DND-41 (cell line): ENCODE data around the gene KAZN.

Experiments
- CTCF ChIP-seq: IDR thresholded peaks from 2 replicates; pipeline ENCODE4 v1.5.1; 2012; ENCODE audit warnings: borderline replicate concordance, low read length, moderate library complexity, mild to moderate bottlenecking; ENCODE audit not compliant: poor library complexity, severe bottlenecking; ENCODE audit errors: extremely low read depth
- EZH2 ChIP-seq: IDR thresholded peaks from 3 replicates; pipeline ENCODE4 v1.6.1; 2012; ENCODE audit warnings: borderline replicate concordance, low read depth, mild to moderate bottlenecking, moderate library complexity, low read length, inconsistent platforms; ENCODE audit not compliant: severe bottlenecking

GRCh38 chr1:15000030-15000429, 401.5 kb downstream of the KAZN start:
- TF ChIP-seq CTCF, result no peak
- TF ChIP-seq EZH2, result no peak
